ENCODE measurements around the gene GNPTG.

The GNPTG gene

GRCh38 chr16:1349351-1349750 is 2.4 kb upstream of the GNPTG start:
- TF ChIP-seq CTCF (IDR thresholded peaks at IDR 0.05; ENCODE audit: insufficient read depth, low read depth, low read length, missing control alignments), result no peak
- H3K4me3 ChIP-seq (ENCODE audit: low read length), result no peak overlapping the region
- no peak for DNase-seq (ENCODE audit: low read depth)

DNA sequence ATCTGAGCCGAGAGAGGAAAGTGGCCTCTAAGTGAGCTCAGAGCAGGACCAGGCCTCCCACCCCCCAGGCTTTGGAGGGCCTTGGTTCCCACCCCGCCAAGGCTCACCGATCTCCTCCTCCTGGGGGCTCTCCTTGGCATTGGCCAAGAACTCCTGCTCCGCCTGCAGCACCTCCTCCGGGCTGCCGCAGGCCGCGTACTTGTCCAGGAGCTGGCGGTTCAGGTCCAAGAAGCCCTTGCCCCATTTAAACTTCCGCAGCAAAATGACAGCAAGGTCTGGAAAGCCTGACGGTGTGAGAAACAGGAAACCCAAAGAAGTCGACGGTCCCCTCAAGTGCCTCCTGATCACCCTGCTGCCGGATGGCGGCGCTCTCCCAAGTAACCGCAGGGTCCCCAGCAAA is 1.8 kb upstream of the GNPTG start:
- H3K4me3 ChIP-seq (ENCODE audit: low read length), result no peak overlapping the region
- TF ChIP-seq CTCF (IDR thresholded peaks at IDR 0.05; ENCODE audit: insufficient read depth, low read depth, low read length, missing control alignments), result no peak
- DNase-seq (ENCODE audit: low read depth), result no peak

GRCh38 chr16:1350691-1351090 is 1.0 kb upstream of the GNPTG start:
- peak overlapping the region; percentile 68 for H3K4me3 ChIP-seq (ENCODE audit: low read length)
- TF ChIP-seq CTCF (IDR thresholded peaks at IDR 0.05; ENCODE audit: insufficient read depth, low read depth, low read length, missing control alignments), result no peak
- DNase-seq (ENCODE audit: low read depth), result no peak

- DNase-seq (ENCODE audit: low read depth), result no peak
- peak overlapping the region; percentile 68 for H3K4me3 ChIP-seq (ENCODE audit: low read length)
- TF ChIP-seq CTCF (IDR thresholded peaks at IDR 0.05; ENCODE audit: insufficient read depth, low read depth, low read length, missing control alignments), result no peak
Measured at GRCh38 chr16:1351215-1351581, 533 bp upstream of the GNPTG start.

DNA sequence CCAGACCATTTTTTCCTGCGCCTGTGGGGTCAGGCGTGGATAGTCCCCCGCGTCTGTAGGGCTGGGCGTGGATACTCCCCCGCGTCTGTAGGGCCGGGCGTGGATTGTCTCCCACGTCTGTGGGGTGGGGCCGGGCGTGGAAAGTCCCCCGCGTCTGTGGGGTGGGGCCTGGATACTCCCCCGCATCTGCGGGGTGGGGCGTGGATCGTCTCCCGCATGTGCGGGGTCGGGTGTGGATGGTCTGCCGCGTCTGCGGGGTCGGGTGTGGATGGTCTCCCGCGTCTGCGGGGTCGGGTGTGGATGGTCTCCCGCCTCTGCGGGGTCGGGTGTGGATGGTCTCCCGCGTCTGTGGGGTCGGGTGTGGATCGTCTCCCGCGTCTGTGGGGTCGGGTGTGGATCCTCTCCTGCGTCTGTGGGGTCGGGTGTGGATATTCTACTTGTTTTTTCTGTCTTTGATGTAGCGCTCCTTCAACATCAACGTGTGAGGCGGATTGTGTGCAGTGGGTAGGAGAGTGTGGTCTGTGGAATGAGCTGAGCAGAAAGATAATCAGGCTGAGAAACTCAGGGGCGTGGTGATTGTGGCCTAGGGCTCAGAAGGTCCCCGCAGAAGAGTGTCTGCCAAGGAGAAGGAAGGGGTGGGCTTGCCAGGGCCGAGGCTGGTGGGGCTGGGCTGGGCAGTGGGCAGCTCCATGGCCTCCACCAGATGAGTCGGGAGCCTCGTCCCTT is 3.2 kb downstream of the GNPTG start:
- H3K4me3 ChIP-seq (ENCODE audit: low read length), result no peak overlapping the region
- no peak for TF ChIP-seq CTCF (IDR thresholded peaks at IDR 0.05; ENCODE audit: insufficient read depth, low read depth, low read length, missing control alignments)
- DNase-seq (ENCODE audit: low read depth), result no peak

DNA sequence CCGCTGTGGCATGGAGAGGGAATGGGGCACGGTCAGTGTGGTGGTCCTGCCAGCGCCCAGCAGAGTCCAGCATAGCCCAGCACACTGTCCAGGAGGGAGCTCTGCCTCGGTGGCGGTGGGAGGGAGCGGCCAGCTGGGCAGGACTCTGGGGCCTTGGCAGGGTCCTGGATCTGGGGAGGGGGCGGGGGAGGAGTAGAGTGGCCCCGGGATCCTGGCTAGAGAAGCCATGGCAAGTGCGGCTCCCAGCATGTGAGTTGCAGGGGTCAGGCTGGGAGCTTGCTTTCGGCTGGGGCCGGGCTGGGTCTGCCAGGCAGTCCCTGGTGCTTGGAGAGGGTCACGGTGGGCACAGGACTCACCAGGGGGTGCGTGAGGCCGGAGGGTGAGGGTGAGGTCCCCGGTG is 3.9 kb downstream of the GNPTG start:
- H3K4me3 ChIP-seq (ENCODE audit: low read length), result no peak overlapping the region
- no peak for TF ChIP-seq CTCF (IDR thresholded peaks at IDR 0.05; ENCODE audit: insufficient read depth, low read depth, low read length, missing control alignments)
- no peak for DNase-seq (ENCODE audit: low read depth)

Data from epithelial cell of esophagus (primary cell).